K562 (cell line): Measurements from ENCODE around the gene AP1G2. TPM values are rescaled to one million over a fixed set of nuclear protein-coding genes. Genes with fewer than 3 reads are reported as not detected.

ENCODE experiments used
- ATAC-seq: fragments of 200-7000 bp; cut with Tn5 transposase; 3 replicates; pipeline ENCODE4 v1.9.1; 2020; ENCODE audit warnings: moderate library complexity
- BruUV-seq: library from RNA; stranded (reverse); fragments of 400-500 nt; replicated peaks from 2 replicates; lab custom pipeline; 2021; lab: Mats Ljungman, UMichigan
- CTCF ChIA-PET: fragments of 300-600 bp; formaldehyde crosslinking; extraction: SDS; loops from one replicate; lab custom pipeline; 2021; ENCODE audit warnings: low intra/inter-chr PET ratio; lab: Yijun Ruan, JAX
- POLR2A ChIA-PET: fragments of 300-600, 350-650 bp; sonication (Branson Sonifier 250); formaldehyde crosslinking; extraction: SDS; loops from one replicate; lab custom pipeline; 2021; ENCODE audit warnings: antibody characterized with exemption, inconsistent platforms; lab: Yijun Ruan, JAX
- DNase-seq, 4 experiments: peaks; one replicate each; pipeline versions ENCODE4 v3.0.0 to v3.0.0-alpha.2; 2011 to 2018; ENCODE audit warnings: low spot score in 3 of 4, mixed read lengths in 3 of 4; ENCODE audit errors: extremely low read depth in 1 of 4
- FAIRE-seq: peaks from 2 replicates; lab custom pipeline; 2011; peaks lifted over from hg19 to GRCh38; lab: Jason Lieb, UNC
- H2AFZ ChIP-seq: 2 replicates; pipeline ENCODE4 v1.6.0; 2011; ENCODE audit warnings: low read depth, low read length, control low read depth, inconsistent platforms
- H3K27ac ChIP-seq: fragments of 200-600 bp; 3 replicates; pipeline ENCODE4 v1.8.0; 2011; ENCODE audit warnings: low read depth, mild to moderate bottlenecking, control low read depth, inconsistent platforms, low read length, moderate library complexity, mixed read lengths; ENCODE audit errors: extremely low read depth
- H3K27me3 ChIP-seq, 2 experiments: fragments of 300-600 bp in 1 of 2; 2 replicates in 1 of 2; 3 replicates in 1 of 2; pipeline versions ENCODE4 v1.6.0 to v1.8.0; 2011; ENCODE audit warnings: inconsistent platforms in 2 of 2, low read length in 2 of 2, mild to moderate bottlenecking in 1 of 2, mixed read lengths in 1 of 2, moderate library complexity in 1 of 2; ENCODE audit not compliant: control insufficient read depth in 2 of 2, insufficient read depth in 2 of 2
- H3K36me3 ChIP-seq: fragments of 300-600 bp; 3 replicates; pipeline ENCODE4 v1.8.0; 2011; ENCODE audit warnings: mild to moderate bottlenecking, low read length, inconsistent platforms; ENCODE audit not compliant: control insufficient read depth, insufficient read depth
- H3K4me1 ChIP-seq, 2 experiments: fragments of 200-600 bp in 1 of 2; replicated peaks in 1 of 2; 2 replicates in 1 of 2; 3 replicates in 1 of 2; pipeline versions ENCODE4 v1.5.1 to v1.8.0; 2011; ENCODE audit warnings: inconsistent platforms in 2 of 2, low read length in 2 of 2, mild to moderate bottlenecking in 1 of 2, mixed read lengths in 1 of 2, moderate library complexity in 1 of 2; ENCODE audit not compliant: control insufficient read depth in 2 of 2, insufficient read depth in 2 of 2
- H3K4me2 ChIP-seq: 2 replicates; pipeline ENCODE4 v1.6.1; 2011; ENCODE audit warnings: low read length, control low read depth, inconsistent platforms, mixed read lengths; ENCODE audit not compliant: insufficient read depth
- H3K4me3 ChIP-seq: fragments of 200-600 bp; sonication (generic), shearing (Covaris generic); 2 replicates; pipeline ENCODE4 v1.5.1; 2016; ENCODE audit warnings: control low read depth, inconsistent platforms
- H3K79me2 ChIP-seq: fragments of 200-600 bp; 3 replicates; pipeline ENCODE4 v1.8.0; 2011; ENCODE audit warnings: low read length, inconsistent platforms; ENCODE audit not compliant: control insufficient read depth, insufficient read depth
- H3K9ac ChIP-seq, 2 experiments: 2 replicates each; pipeline versions ENCODE4 v1.6.0 to v1.6.1; 2011; ENCODE audit warnings: low read depth in 2 of 2, low read length in 2 of 2, control low read depth in 1 of 2, inconsistent platforms in 1 of 2, mild to moderate bottlenecking in 1 of 2, mixed read lengths in 1 of 2; ENCODE audit not compliant: insufficient read depth in 1 of 2
- H3K9me1 ChIP-seq: one replicate; pipeline ENCODE4 v1.6.0; 2011; ENCODE audit warnings: inconsistent platforms, mild to moderate bottlenecking, low read length, moderate library complexity; ENCODE audit not compliant: control insufficient read depth, insufficient read depth
- H3K9me3 ChIP-seq: replicated peaks from 2 replicates; pipeline ENCODE4 v1.5.1; 2011; ENCODE audit warnings: low read depth, low read length, inconsistent platforms; ENCODE audit not compliant: control insufficient read depth, insufficient read depth
- H4K20me1 ChIP-seq: replicated peaks from 2 replicates; pipeline ENCODE4 v1.6.1; 2011; ENCODE audit warnings: low read length, inconsistent platforms, mixed read lengths; ENCODE audit not compliant: control insufficient read depth, insufficient read depth
- ETV1 ChIP-seq: fragments of 450-650 bp; conservative IDR thresholded peaks from 2 replicates; pipeline ENCODE4 v1.6.1; 2016; ENCODE audit warnings: missing genetic modification characterization, control low read depth, low read depth, missing compliant biosample characterization
- FOXP1 ChIP-seq: sonication (generic); formaldehyde crosslinking; IDR thresholded peaks from 2 replicates; pipeline ENCODE4 v1.8.0; 2022; ENCODE audit warnings: mild to moderate bottlenecking, missing genetic modification reagents
- GABPA ChIP-seq: fragments of 200-800 bp; sonication (Bioruptor generic); conservative IDR thresholded peaks from 2 replicates; pipeline ENCODE4 v1.6.1; 2016; ENCODE audit warnings: low read depth, missing genetic modification characterization, missing compliant biosample characterization
- MCM5 ChIP-seq: fragments of 450-650 bp; IDR thresholded peaks from 2 replicates; pipeline ENCODE4 v1.6.1; 2016; ENCODE audit warnings: low read depth
- MXI1 ChIP-seq: IDR thresholded peaks from 2 replicates; pipeline ENCODE4 v1.6.1; 2011; ENCODE audit warnings: low read depth, mild to moderate bottlenecking, improper control_type of control experiment, low read length
- PATZ1 ChIP-seq: fragments of 250-450 bp; sonication (Bioruptor Pico); IDR thresholded peaks from 2 replicates; pipeline ENCODE4 v1.5.0; 2020; ENCODE audit warnings: mild to moderate bottlenecking, borderline replicate concordance
- PTTG1 ChIP-seq: fragments of 450-650 bp; IDR thresholded peaks from 2 replicates; pipeline ENCODE4 v1.6.1; 2016; ENCODE audit warnings: low read depth, mild to moderate bottlenecking, missing genetic modification characterization, missing compliant biosample characterization
- ZNF592 ChIP-seq: fragments of 450-650 bp; IDR thresholded peaks from 2 replicates; pipeline ENCODE4 v1.6.1; 2017; ENCODE audit warnings: antibody characterized with exemption, mild to moderate bottlenecking
- ZNF639 ChIP-seq, 2 experiments: fragments of 200-800 bp in 1 of 2; sonication (Bioruptor generic) in 1 of 2; sonication (generic) in 1 of 2; formaldehyde crosslinking in 1 of 2; IDR thresholded peaks in 1 of 2; conservative IDR thresholded peaks in 1 of 2; 2 replicates each; pipeline versions ENCODE4 v1.5.0 to v1.6.1; 2016 to 2020; ENCODE audit warnings: missing compliant biosample characterization in 1 of 2, missing genetic modification characterization in 1 of 2, missing genetic modification reagents in 1 of 2
- ZNF740 ChIP-seq, 3 experiments: fragments of 200-800 bp in 1 of 3; sonication (Bioruptor generic) in 1 of 3; sonication (generic) in 1 of 3; formaldehyde crosslinking in 1 of 3; IDR thresholded peaks; 2 replicates each; pipeline versions ENCODE4 v1.6.1 to v1.8.0; 2016 to 2022; ENCODE audit warnings: mild to moderate bottlenecking in 2 of 3, missing compliant biosample characterization in 2 of 3, missing genetic modification characterization in 2 of 3, missing genetic modification reagents in 1 of 3
- WGBS: fragments of 100-300 bp; shearing (Covaris generic); methylation state at CpG from one replicate; pipeline ENCODE4 v1.1.6; 2016; ENCODE audit warnings: low coverage, mixed read lengths; ENCODE audit not compliant: insufficient coverage; ENCODE audit errors: missing lambda C conversion rate; 5-methylcytosine and 5-hydroxymethylcytosine counted together
- in situ Hi-C: fragments of 300-500 bp; cut with MboI; formaldehyde crosslinking; loops from 4 replicates; pipeline ENCODE4 v1.15.0; 2018; ENCODE audit warnings: inconsistent platforms, mixed read lengths
- intact Hi-C: fragments of 100-400 bp; cut with micrococcal nuclease; formaldehyde crosslinking; loops from 2 replicates; pipeline ENCODE4 v1.14.2; 2022
- polyA plus RNA-seq, 8 experiments: library from polyadenylated mRNA; depleted of rRNA in 4 of 8; stranded (reverse) in 5 of 8; unstranded in 3 of 8; fragments of >200 nt; fragmentation: Nextera tagmentation in 2 of 8; fragmentation: Illumina TruSeq in 1 of 8; extraction: Ambion mirVana in 2 of 8; extraction: Trizol in 1 of 8; gene quantifications; 2 replicates each; pipeline versions ENCODE4 v1.2.1 to v1.2.3, GENCODE V29; 2011 to 2014; ENCODE audit warnings: inconsistent platforms in 1 of 8, missing spikeins in 1 of 8
- total RNA-seq, 7 experiments: library from RNA; depleted of rRNA in 6 of 7; stranded (reverse); fragments of >200 nt in 6 of 7; fragmentation: Illumina TruSeq in 2 of 7; extraction: Trizol in 2 of 7; gene quantifications; 2 replicates each; pipeline versions ENCODE4 v1.2.1 to v1.2.3, GENCODE V29; 2011 to 2021; ENCODE audit warnings: low replicate concordance in 1 of 7

Gene AP1G2
- total and polyA plus RNA-seq, 9 of the 15 experiments (the other 6 are each of a cell fraction or from before 2014, with no cell fraction given), result 19.1 to 83.5 (median 33.3) TPM

- ATAC-seq (peak; percentile 53), FAIRE-seq (no peak), DNase-seq (peak in 2 of 4 experiments; percentile 27 to 28)
- Histone ChIP-seq H3K9me3 (no peaks in the 10 kb centered on the region), H3K4me3 (no peak within 1 kb of the TSS), H3K27me3 (no peaks in the 10 kb centered on the region), H4K20me1 (no peaks in the 10 kb centered on the region), H3K4me2 (no peak within 1 kb of the TSS), H3K27ac (no peak within 1 kb of the TSS), H3K9ac (no peak within 1 kb of the TSS), H3K9me1 (no peaks in the 10 kb centered on the region), H3K4me1 (peaks cover 0 to 7% of the 10 kb centered on the region in 2 experiments; a peak in 3 of 5 replicates), H3K79me2 (no peaks in the 10 kb centered on the region), H3K36me3 (no peaks in the 10 kb centered on the region), H2AFZ (no peak within 1 kb of the TSS)
- ChIA-PET POLR2A (no interaction called here), CTCF (interaction anchor here (0.6 kb wide), 1 partner anchor 20 kb away, joined by 3 read pairs; no protein-coding TSS in a partner anchor)
- BruUV-seq, result no TSS peak
- intact Hi-C loops, result no loop called here
- in situ Hi-C loops, result no loop called here
- WGBS, result 0% methylated on average over 1 of the region's 18 CpGs
- TF ChIP-seq MCM5, result no peak
- TF ChIP-seq ETV1 (tag), result peak; percentile 46; the same call in 1 of the 2 replicates
- no peak for TF ChIP-seq PTTG1 (tag)
- no peak for TF ChIP-seq ZNF592
- no peak for TF ChIP-seq PATZ1 (CRISPR knock-in tag)
- TF ChIP-seq ZNF740 (CRISPR knock-in tag; IDR thresholded peaks at IDR 0.05), result no peak
- TF ChIP-seq ZNF740 (tag; IDR thresholded peaks at IDR 0.05), result no peak
- no peak for TF ChIP-seq ZNF639 (CRISPR knock-in tag; conservative IDR thresholded peaks at IDR 0.05 in 1 of 2, IDR thresholded peaks at IDR 0.05 in 1 of 2)
- no peak for TF ChIP-seq FOXP1 (CRISPR knock-in tag)
- peak; percentile 68 for TF ChIP-seq GABPA
- no peak for TF ChIP-seq MXI1
Measured at GRCh38 chr14:23578560-23579310, 11.1 kb upstream of the AP1G2 start, which contains the start of gene JPH4. Gene JPH4 (minus strand): TSS chr14:23578790. CDS start chr14:23577453, 1,337 bp downstream.
